Lower leg skin (tissue), 3 donors: ENCODE data around the gene LRP3.

Source experiments
- POLR2A ChIP-seq, 2 donors: fragments of 450-650 bp; IDR thresholded peaks; one replicate each; pipeline ENCODE4 v1.6.1; 2016 to 2017; ENCODE audit warnings: antibody characterized with exemption in 2 of 2, mild to moderate bottlenecking in 1 of 2, moderate library complexity in 1 of 2
- TF ChIP-seq, protein P1 (sequence below), 3 donors: fragments of 450-650 bp; IDR thresholded peaks; one replicate each; pipeline ENCODE4 v1.5.1; 2016; ENCODE audit warnings: antibody characterized with exemption in 3 of 3, mild to moderate bottlenecking in 3 of 3, moderate library complexity in 2 of 3

DNA sequence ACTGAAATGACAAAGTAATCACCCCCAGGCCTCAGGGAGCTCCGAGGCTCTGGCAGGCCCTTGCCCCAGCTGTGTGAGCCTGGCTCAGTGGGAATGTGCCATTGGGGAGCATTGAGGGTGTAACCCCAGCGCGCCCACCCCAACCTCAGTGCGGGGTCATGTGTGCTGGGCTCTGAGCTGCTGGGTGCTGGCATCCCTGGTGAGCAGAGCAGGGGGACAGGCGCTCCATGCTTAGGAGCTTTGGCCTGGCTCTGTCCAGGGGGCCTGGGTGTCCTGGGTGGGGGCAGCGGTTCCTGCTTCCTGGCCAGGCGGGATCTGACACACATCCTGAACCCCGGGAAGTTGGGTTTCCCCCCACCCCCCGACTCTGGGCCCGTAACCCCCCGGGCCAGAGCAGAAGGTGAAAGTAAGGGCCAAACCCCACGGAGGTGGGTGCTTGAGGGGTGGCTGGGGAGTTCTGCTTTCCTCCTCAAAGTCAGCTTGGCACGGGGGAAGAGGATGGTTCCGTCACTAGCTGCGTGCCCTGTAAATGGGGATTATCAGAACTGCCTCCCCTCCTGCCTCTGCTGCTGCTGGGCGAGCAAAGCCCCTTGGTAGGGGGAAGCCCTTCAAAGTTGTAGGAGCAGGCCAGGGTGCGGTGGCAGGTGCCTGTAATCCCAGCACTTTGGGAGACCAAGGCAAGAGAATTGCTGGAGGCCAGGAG is 1.7 kb downstream of the LRP3 start:
- TF ChIP-seq, protein P1, sequence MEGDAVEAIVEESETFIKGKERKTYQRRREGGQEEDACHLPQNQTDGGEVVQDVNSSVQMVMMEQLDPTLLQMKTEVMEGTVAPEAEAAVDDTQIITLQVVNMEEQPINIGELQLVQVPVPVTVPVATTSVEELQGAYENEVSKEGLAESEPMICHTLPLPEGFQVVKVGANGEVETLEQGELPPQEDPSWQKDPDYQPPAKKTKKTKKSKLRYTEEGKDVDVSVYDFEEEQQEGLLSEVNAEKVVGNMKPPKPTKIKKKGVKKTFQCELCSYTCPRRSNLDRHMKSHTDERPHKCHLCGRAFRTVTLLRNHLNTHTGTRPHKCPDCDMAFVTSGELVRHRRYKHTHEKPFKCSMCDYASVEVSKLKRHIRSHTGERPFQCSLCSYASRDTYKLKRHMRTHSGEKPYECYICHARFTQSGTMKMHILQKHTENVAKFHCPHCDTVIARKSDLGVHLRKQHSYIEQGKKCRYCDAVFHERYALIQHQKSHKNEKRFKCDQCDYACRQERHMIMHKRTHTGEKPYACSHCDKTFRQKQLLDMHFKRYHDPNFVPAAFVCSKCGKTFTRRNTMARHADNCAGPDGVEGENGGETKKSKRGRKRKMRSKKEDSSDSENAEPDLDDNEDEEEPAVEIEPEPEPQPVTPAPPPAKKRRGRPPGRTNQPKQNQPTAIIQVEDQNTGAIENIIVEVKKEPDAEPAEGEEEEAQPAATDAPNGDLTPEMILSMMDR (IDR thresholded peaks at IDR 0.05) = no peak
- no peak for TF ChIP-seq POLR2A (IDR thresholded peaks at IDR 0.05)
